ENCODE data around the gene GALNT3. TPM values are rescaled to one million over a fixed set of nuclear protein-coding genes. Genes with fewer than 3 reads are reported as not detected.

GALNT3 gene
- total RNA-seq, 2 donors from 2014 or later, result 3.5 TPM

- Histone ChIP-seq H3K27me3 (replicated peaks; ENCODE audit: insufficient read depth) (no peaks in the 10 kb centered on the region), H3K27ac (no peak overlapping the region), H3K4me1 (ENCODE audit: control insufficient read depth in 1 of 2, low read depth in 2 of 2) (peaks cover 0 to 7% of the 10 kb centered on the region in 2 donors), H3K4me3 (no peak overlapping the region), H3K9me3 (no peaks in the 10 kb centered on the region), H3K36me3 (no peaks in the 10 kb centered on the region)
- ATAC-seq (ENCODE audit: insufficient number of reproducible peaks, low FRiP score, low read depth) (no peak), DNase-seq (ENCODE audit: low spot score) (no peak)
- TF ChIP-seq CTCF (IDR thresholded peaks at IDR 0.05), result no peak
Observed at GRCh38 chr2:165820296-165820695, 26.2 kb upstream of the GALNT3 start.

- H3K27ac ChIP-seq, result no peak overlapping the region
- DNase-seq (ENCODE audit: low spot score) (no peak), ATAC-seq (ENCODE audit: insufficient number of reproducible peaks, low FRiP score, low read depth) (no peak)
- H3K4me3 ChIP-seq, result no peak overlapping the region
- H3K36me3 ChIP-seq, result no peaks in the 10 kb centered on the region
- no peaks in the 10 kb centered on the region for H3K9me3 ChIP-seq
- TF ChIP-seq CTCF (IDR thresholded peaks at IDR 0.05), result no peak
- peaks cover 0 to 7% of the 10 kb centered on the region in 2 donors for H3K4me1 ChIP-seq (ENCODE audit: control insufficient read depth in 1 of 2, low read depth in 2 of 2)
- H3K27me3 ChIP-seq (replicated peaks; ENCODE audit: insufficient read depth), result no peaks in the 10 kb centered on the region
Observed at GRCh38 chr2:165818920-165819319, 24.9 kb upstream of the GALNT3 start.

GRCh38 chr2:165815299-165816141, 21.5 kb upstream of the GALNT3 start:
- DNase-seq (ENCODE audit: low spot score) (no peak), ATAC-seq (ENCODE audit: insufficient number of reproducible peaks, low FRiP score, low read depth) (no peak)
- Histone ChIP-seq H3K9me3 (no peaks in the 10 kb centered on the region), H3K27ac (no peak overlapping the region), H3K4me1 (ENCODE audit: control insufficient read depth in 1 of 2, low read depth in 2 of 2) (peaks cover 0 to 6% of the 10 kb centered on the region in 2 donors), H3K36me3 (no peaks in the 10 kb centered on the region), H3K4me3 (no peak overlapping the region), H3K27me3 (replicated peaks; ENCODE audit: insufficient read depth) (no peaks in the 10 kb centered on the region)
- no peak for TF ChIP-seq CTCF (IDR thresholded peaks at IDR 0.05)

GRCh38 chr2:165814473-165814872, 20.4 kb upstream of the GALNT3 start:
- Histone ChIP-seq H3K36me3 (no peaks in the 10 kb centered on the region), H3K4me1 (ENCODE audit: control insufficient read depth in 1 of 2, low read depth in 2 of 2) (no peaks in the 10 kb centered on the region), H3K27me3 (replicated peaks; ENCODE audit: insufficient read depth) (no peaks in the 10 kb centered on the region), H3K9me3 (no peaks in the 10 kb centered on the region), H3K27ac (no peak overlapping the region), H3K4me3 (no peak overlapping the region)
- ATAC-seq (ENCODE audit: insufficient number of reproducible peaks, low FRiP score, low read depth) (no peak), DNase-seq (ENCODE audit: low spot score) (no peak)
- TF ChIP-seq CTCF (IDR thresholded peaks at IDR 0.05), result no peak

GRCh38 chr2:165811592-165812370, 17.7 kb upstream of the GALNT3 start:
- no peaks in the 10 kb centered on the region for H3K36me3 ChIP-seq
- no peaks in the 10 kb centered on the region for H3K4me1 ChIP-seq (ENCODE audit: control insufficient read depth in 1 of 2, low read depth in 2 of 2)
- no peaks in the 10 kb centered on the region for H3K27me3 ChIP-seq (replicated peaks; ENCODE audit: insufficient read depth)
- ATAC-seq (ENCODE audit: insufficient number of reproducible peaks, low FRiP score, low read depth) (no peak), DNase-seq (ENCODE audit: low spot score) (no peak)
- TF ChIP-seq CTCF (IDR thresholded peaks at IDR 0.05), result no peak
- no peak overlapping the region for H3K27ac ChIP-seq
- H3K4me3 ChIP-seq, result no peak overlapping the region
- no peaks in the 10 kb centered on the region for H3K9me3 ChIP-seq

Data from thoracic aorta (tissue), 2 donors.